Metanephros (tissue), 1 donor: Measurements from ENCODE around the gene GPR150. TPM values are rescaled to one million over a fixed set of nuclear protein-coding genes. Genes with fewer than 3 reads are reported as not detected.

Source experiments
- total RNA-seq: library from RNA; depleted of rRNA; stranded (reverse); fragments of >200 nt; gene quantifications from one replicate; pipeline ENCODE4 v1.2.3, GENCODE V29; 2014

The GPR150 gene
- total RNA-seq, result not detected

DNA sequence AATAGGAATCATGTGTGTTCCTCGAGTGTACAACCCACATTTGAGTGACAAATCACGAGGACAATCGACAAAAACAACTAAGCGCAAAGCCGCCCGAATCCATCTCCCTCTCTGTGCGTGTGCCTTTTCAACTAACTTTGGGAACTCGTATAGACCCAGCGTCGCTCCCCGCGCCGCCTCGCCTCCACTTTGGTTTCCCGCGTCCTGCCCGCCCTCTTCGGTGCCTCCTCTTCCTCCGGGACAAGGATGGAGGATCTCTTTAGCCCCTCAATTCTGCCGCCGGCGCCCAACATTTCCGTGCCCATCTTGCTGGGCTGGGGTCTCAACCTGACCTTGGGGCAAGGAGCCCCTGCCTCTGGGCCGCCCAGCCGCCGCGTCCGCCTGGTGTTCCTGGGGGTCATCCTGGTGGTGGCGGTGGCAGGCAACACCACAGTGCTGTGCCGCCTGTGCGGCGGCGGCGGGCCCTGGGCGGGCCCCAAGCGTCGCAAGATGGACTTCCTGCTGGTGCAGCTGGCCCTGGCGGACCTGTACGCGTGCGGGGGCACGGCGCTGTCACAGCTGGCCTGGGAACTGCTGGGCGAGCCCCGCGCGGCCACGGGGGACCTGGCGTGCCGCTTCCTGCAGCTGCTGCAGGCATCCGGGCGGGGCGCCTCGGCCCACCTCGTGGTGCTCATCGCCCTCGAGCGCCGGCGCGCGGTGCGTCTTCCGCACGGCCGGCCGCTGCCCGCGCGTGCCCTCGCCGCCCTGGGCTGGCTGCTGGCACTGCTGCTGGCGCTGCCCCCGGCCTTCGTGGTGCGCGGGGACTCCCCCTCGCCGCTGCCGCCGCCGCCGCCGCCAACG, at the start of gene GPR150:
Gene GPR150, plus strand, starts transcription at position 58 of the 840 bp plus-strand sequence. Its CDS starts 189 bp downstream, at position 247.

DNA sequence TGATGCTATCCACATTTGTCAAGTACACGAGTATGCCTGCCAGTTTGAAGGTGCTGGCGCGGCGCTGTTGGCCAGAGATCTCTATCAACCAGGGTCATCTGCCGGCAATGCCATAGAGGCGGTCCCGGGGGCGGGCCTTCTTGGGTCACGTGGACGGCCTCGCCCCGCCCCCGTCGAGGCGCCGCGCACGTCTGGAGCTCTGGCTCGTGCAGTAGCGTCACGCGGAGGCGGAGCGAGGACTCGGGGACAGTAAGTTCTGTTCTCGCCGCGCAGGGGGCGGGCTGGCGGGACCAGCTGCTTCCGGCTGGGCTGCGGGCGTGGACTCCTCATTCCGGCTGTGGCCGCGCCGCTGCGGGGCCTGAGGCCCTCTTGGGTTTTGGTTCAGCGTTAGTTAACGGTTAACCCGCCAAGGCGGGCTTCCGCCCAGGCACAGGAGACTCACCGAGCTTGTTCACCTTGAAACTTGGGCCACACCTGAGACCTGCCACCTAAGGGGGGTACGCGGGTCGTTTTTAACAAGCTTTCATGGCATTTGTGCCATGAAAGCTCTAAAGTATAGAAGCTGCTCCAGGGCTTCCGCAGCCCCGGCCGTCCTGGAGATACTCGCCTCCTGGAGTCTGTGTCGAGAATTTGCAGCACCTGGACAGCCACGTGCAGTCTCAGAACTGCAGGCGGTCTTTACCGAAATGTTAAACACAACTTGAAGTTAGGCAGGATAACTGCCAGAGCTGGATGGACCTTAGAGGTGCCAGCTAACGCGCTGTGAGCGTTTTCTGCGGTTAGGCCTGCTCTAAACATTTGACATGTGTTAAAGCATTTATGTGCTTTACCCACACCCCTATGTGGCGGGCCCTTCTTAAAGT, 26.9 kb downstream of the GPR150 start, which contains the start of gene RFESD:
Gene RFESD, plus strand, starts transcription at position 209 of the 863 bp plus-strand sequence. CDS start 5,495 bp downstream, outside the sequence.

Other genes starting within 250 kb of the GPR150 start
- 1.5 TPM for gene FAM81B, start 228.7 kb upstream of the GPR150 start, total RNA-seq
- gene SKIC3, start 65.1 kb upstream of the GPR150 start, total RNA-seq, result 116 TPM
- 8.2 TPM for gene ARSK, start 65.0 kb upstream of the GPR150 start, total RNA-seq
- 3.6 TPM for gene RFESD, start 26.7 kb downstream of the GPR150 start, total RNA-seq
- gene SPATA9, start 62.9 kb downstream of the GPR150 start, total RNA-seq, result 0.53 TPM
- gene RHOBTB3, start 111.2 kb downstream of the GPR150 start, total RNA-seq, result 151 TPM
- 49.0 TPM for gene GLRX, start 202.6 kb downstream of the GPR150 start, total RNA-seq